ENCODE measurements around the gene IRAK3. TPM values are rescaled to one million over a fixed set of nuclear protein-coding genes. Genes with fewer than 3 reads are reported as not detected.

IRAK3 gene
- total and polyA plus RNA-seq, 2 donors (not counting 3 experiments of a cell fraction or from before 2014, with no cell fraction given): 2.3 to 8.5 TPM

DNA sequence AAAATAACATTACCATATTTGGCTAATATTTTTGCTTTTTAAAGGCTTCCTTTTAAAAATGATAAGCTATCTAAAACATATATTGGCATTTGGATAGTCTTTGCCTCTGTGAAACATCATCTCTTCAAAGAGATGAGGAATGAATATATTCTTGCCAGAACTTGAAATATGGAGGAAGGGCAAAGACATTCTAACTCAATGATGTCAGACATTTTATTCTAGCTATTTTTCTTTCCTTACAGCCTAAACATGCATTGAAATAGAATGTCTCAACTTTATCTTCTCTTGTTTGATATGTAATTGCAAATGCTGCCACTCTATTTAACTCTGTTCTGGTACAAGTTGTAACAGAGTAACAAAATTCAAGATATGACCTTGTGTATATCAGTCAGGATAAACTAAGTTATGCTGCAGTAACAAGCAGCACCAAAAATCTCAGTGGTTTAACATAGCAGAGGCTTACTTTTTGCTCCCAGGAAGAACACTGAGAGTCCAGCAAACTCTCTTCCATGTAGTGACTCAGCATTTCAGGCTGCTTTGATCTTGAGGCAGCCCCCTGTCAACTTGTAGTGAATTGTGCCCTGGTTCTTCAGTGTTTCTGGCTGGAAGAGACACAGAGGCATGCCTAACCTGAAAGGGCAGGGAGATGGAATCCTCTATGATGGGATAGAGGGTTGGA, 11.0 kb downstream of the IRAK3 start:
- no peak overlapping the region for H3K4me2 ChIP-seq (ENCODE audit: insufficient read depth, low read length)
- intact Hi-C loops (cut with micrococcal nuclease): loop anchor here (5.0 kb wide), 1 partner anchor 102 kb away; the partner anchor contains the start of gene HELB
- CTCF ChIA-PET: interaction anchor here (1.1 kb wide), 1 partner anchor 55 kb away, joined by 4 read pairs; no protein-coding TSS in a partner anchor
- no peaks in the 10 kb centered on the region for H3K27me3 ChIP-seq (ENCODE audit: control insufficient read depth in 2 of 2, insufficient read depth in 2 of 2, low read length in 2 of 2)
- no peak overlapping the region for H2AFZ ChIP-seq (ENCODE audit: low read depth, low read length)
- dilution Hi-C loops (cut with MboI; ENCODE audit: extremely low pct_ligation_motif_present, low sequenced_read_pairs): no loop called here
- no peak for FAIRE-seq
- no peaks in the 10 kb centered on the region for H3K9me3 ChIP-seq (replicated peaks; ENCODE audit: control insufficient read depth, insufficient read depth, low read length)
- peaks cover 2% of the 10 kb centered on the region for H3K9me1 ChIP-seq (replicated peaks; ENCODE audit: control insufficient read depth, extremely low read depth, insufficient read depth, low read length)
- no peak overlapping the region for H3K4me3 ChIP-seq (replicated peaks in 1 of 3; ENCODE audit: insufficient read depth in 1 of 3, low read depth in 1 of 3, low read length in 3 of 3)
- H3K27ac ChIP-seq (ENCODE audit: insufficient read depth, low read depth, low read length): no peak overlapping the region
- H3K9ac ChIP-seq (replicated peaks; ENCODE audit: extremely low read depth, insufficient read depth, low read length): no peak overlapping the region
- H3K36me3 ChIP-seq (ENCODE audit: control insufficient read depth in 2 of 2, extremely low read depth in 1 of 2, insufficient read depth in 2 of 2, low read length in 2 of 2): no peaks in the 10 kb centered on the region
- no peak for TF ChIP-seq GATA2 (IDR thresholded peaks at IDR 0.05; ENCODE audit: insufficient read depth, insufficient read length, low read depth, low read length)
- TF ChIP-seq EZH2 (IDR thresholded peaks at IDR 0.05; ENCODE audit: borderline replicate concordance, low read depth, low read length, severe bottlenecking): no peak
- TF ChIP-seq FOS (IDR thresholded peaks at IDR 0.05; ENCODE audit: borderline replicate concordance, insufficient read depth, low read length): no peak
- no peak for TF ChIP-seq POLR2A (IDR thresholded peaks at IDR 0.05; ENCODE audit: low read depth, low read length)
- TF ChIP-seq, protein P1, sequence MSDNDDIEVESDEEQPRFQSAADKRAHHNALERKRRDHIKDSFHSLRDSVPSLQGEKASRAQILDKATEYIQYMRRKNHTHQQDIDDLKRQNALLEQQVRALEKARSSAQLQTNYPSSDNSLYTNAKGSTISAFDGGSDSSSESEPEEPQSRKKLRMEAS (IDR thresholded peaks at IDR 0.05; ENCODE audit: insufficient read depth, insufficient read length): no peak
- TF ChIP-seq CTCF (IDR thresholded peaks at IDR 0.05; ENCODE audit: extremely low read depth in 1 of 2, insufficient read depth in 1 of 2, low read depth in 1 of 2, low read length in 2 of 2): no peak
- TF ChIP-seq MYC (IDR thresholded peaks at IDR 0.05; ENCODE audit: low read depth, low read length): no peak
- TF ChIP-seq JUN (IDR thresholded peaks at IDR 0.05; ENCODE audit: borderline replicate concordance, insufficient read depth, insufficient read length, low read depth): no peak
- TF ChIP-seq POLR2AphosphoS5 (IDR thresholded peaks at IDR 0.05; ENCODE audit: insufficient read depth, low read depth, low read length): no peak
- H4K20me1 ChIP-seq (replicated peaks; ENCODE audit: control insufficient read depth, extremely low read depth, insufficient read depth, low read length): no peaks in the 10 kb centered on the region
- no TSS peak for BruUV-seq (replicated peaks)
- no peak for DNase-seq (ENCODE audit: low read depth, low spot score)
- H3K4me1 ChIP-seq (ENCODE audit: control insufficient read depth, extremely low read depth, insufficient read depth, low read length): peaks cover 19% of the 10 kb centered on the region
- no peaks in the 10 kb centered on the region for H3K79me2 ChIP-seq (ENCODE audit: control insufficient read depth, insufficient read depth, low read length)
- POLR2A ChIA-PET: no interaction called here

Measured in endothelial cell of umbilical vein (primary cell).